ENCODE results near the gene ADRM1. TPM values are rescaled to one million over a fixed set of nuclear protein-coding genes. Genes with fewer than 3 reads are reported as not detected.

The ADRM1 gene
- total and polyA plus RNA-seq, 7 donors, result 61.3 to 130 (median 102) TPM

DNA sequence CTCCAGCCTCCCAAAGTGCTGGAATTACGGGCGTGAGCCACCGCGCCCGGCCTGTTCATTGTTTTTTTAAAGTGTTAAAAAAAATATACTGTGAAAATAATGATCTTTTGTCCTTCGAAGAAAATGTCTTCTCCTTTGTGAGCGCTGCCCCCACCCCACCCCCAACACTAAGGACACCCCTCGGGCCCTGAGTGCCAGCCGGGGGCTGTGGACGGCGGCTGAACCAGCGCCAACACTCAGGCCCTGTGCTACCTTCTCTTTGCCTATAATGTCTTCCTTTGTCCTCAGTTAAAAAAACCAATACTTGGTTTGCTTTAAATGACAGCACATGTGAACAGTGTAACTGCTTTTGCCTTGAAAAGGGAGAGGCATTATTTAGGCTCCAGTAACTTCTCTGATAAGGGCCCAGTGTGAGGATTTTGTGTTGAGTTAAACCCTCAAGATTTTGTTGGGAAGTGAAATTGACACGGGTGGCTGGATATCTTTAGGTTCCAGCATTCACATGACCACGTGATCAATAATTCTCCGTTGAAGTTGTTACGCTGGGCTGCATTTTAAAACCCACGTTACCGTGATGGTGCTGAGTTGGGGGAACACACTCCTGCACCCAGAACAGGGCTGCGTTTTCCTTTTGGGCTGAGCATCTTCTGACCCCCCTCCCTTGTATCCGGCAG lies 9.5 kb upstream of the ADRM1 start:
- 88 to 92% methylated on average over 20 of the region's 20 CpGs for WGBS, 2 donors
- intact Hi-C loops (cut with DNase I), result no loop called here
- no peak for DNase-seq

DNA sequence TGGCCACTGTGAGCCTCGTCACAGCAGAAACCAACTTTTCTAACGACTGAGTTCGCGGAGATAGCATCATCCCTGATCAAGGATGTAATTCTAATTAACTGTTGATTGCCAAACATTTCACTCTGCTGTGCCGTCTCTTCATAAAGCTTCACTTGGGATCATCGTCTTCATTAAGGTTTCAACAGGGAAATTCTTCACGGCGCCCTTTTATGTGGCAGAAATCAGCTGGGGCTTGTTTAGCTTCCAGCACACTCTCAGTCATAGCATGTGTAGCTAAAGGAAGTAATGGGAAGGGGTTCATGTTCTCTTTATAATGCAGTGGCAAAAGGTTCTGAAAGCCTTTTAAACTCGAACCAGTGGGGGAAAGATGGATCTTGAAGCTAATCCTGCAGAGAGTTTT lies 8.9 kb upstream of the ADRM1 start:
- peaks cover 9 to 71% (median 43%) of the 10 kb centered on the region in 4 donors for H3K36me3 ChIP-seq
- 90 to 91% methylated on average over 9 of the region's 9 CpGs for WGBS, 2 donors

More for the DNA sequence above, 9.5 kb upstream of the ADRM1 start:
- Histone ChIP-seq H3K27me3 (no peaks in the 10 kb centered on the region), H3K36me3 (peaks cover 9 to 73% (median 44%) of the 10 kb centered on the region in 4 donors), H3K4me3 (no peak overlapping the region), H3K4me1 (no peaks in the 10 kb centered on the region), H3K9me3 (no peaks in the 10 kb centered on the region), H3K27ac (no peak overlapping the region)
- TF ChIP-seq EP300 (IDR thresholded peaks at IDR 0.05), result no peak
- TF ChIP-seq POLR2A (IDR thresholded peaks at IDR 0.05), result no peak
- TF ChIP-seq CTCF (IDR thresholded peaks at IDR 0.05), result no peak
- no peak for TF ChIP-seq POLR2AphosphoS5 (IDR thresholded peaks at IDR 0.05)

GRCh38 chr20:62294516-62294915 lies 8.3 kb upstream of the ADRM1 start:
- TF ChIP-seq EP300 (IDR thresholded peaks at IDR 0.05) (no peak), POLR2AphosphoS5 (IDR thresholded peaks at IDR 0.05) (no peak), POLR2A (IDR thresholded peaks at IDR 0.05) (no peak), CTCF (IDR thresholded peaks at IDR 0.05) (no peak)
- intact Hi-C loops (cut with DNase I), result no loop called here
- Histone ChIP-seq H3K27me3 (no peaks in the 10 kb centered on the region), H3K9me3 (no peaks in the 10 kb centered on the region), H3K27ac (no peak overlapping the region), H3K4me1 (no peaks in the 10 kb centered on the region), H3K4me3 (no peak overlapping the region), H3K36me3 (peaks cover 9 to 66% (median 38%) of the 10 kb centered on the region in 4 donors)
- WGBS, 2 donors, result 93 to 95% methylated on average over 17 of the region's 17 CpGs
- DNase-seq, result no peak

More for the DNA sequence above, 8.9 kb upstream of the ADRM1 start:
- DNase-seq, result no peak
- no peak overlapping the region for H3K27ac ChIP-seq
- no peaks in the 10 kb centered on the region for H3K4me1 ChIP-seq
- no peaks in the 10 kb centered on the region for H3K27me3 ChIP-seq
- H3K9me3 ChIP-seq, result no peaks in the 10 kb centered on the region
- intact Hi-C loops (cut with DNase I), result no loop called here
- no peak for TF ChIP-seq EP300 (IDR thresholded peaks at IDR 0.05)
- TF ChIP-seq POLR2AphosphoS5 (IDR thresholded peaks at IDR 0.05), result no peak
- H3K4me3 ChIP-seq, result no peak overlapping the region

DNA sequence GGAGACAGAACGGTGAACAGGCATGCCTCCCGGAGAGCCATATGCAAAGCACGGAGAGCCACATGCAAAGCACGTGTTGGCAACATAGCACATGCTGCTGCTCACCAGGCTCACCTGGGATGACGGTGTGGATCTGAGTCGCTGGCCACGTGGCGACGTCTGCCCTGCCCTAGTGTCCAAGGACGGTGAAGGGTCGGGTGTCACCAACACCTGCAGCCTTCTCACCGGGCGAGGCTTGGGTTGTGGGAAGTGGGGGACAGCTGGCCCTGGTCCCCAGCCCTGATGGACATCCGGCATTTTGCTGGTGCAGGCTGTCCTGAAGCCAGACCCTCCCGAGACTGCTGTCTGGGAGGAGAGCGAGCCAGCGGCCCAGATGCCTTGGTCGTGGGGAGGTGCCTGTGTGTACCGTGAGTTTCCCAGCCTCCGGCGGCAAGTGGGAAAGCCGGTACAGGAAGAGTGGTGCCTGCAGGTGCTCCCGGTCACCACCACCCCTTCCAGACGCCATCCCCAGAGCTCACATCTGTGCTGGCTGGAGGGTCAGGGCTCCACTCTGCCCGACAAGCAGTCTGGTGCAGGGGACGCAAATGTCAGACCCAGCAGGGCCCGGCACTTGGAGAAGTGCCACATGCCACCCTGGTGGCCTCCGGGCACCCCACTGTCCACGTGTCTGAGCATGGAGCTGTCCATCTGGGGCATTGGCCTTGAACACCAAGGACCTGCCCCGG lies 5.9 kb upstream of the ADRM1 start:
- intact Hi-C loops (cut with DNase I), result no loop called here
- TF ChIP-seq POLR2AphosphoS5 (IDR thresholded peaks at IDR 0.05) (no peak), EP300 (IDR thresholded peaks at IDR 0.05) (no peak), POLR2A (IDR thresholded peaks at IDR 0.05) (no peak), CTCF (IDR thresholded peaks at IDR 0.05) (no peak)
- Histone ChIP-seq H3K36me3 (peaks cover 3 to 44% (median 21%) of the 10 kb centered on the region in 4 donors), H3K9me3 (no peaks in the 10 kb centered on the region), H3K27ac (no peak overlapping the region), H3K27me3 (no peaks in the 10 kb centered on the region), H3K4me1 (peaks cover 0 to under 1% (median 0%) of the 10 kb centered on the region in 4 donors), H3K4me3 (no peak overlapping the region)
- WGBS, 2 donors, result 87 to 92% methylated on average over 30 of the region's 30 CpGs
- DNase-seq, result no peak

GRCh38 chr20:62297449-62298227 lies 5.2 kb upstream of the ADRM1 start:
- no peak for TF ChIP-seq EP300 (IDR thresholded peaks at IDR 0.05)
- TF ChIP-seq POLR2A (IDR thresholded peaks at IDR 0.05), result no peak
- TF ChIP-seq POLR2AphosphoS5 (IDR thresholded peaks at IDR 0.05), result no peak
- no peak for TF ChIP-seq CTCF (IDR thresholded peaks at IDR 0.05)
- 80 to 89% methylated on average over 29 of the region's 29 CpGs for WGBS, 2 donors
- Histone ChIP-seq H3K27me3 (no peaks in the 10 kb centered on the region), H3K27ac (no peak overlapping the region), H3K36me3 (peaks cover 3 to 38% (median 16%) of the 10 kb centered on the region in 4 donors), H3K4me1 (peaks cover 0 to 5% (median 3%) of the 10 kb centered on the region in 4 donors), H3K4me3 (no peak overlapping the region), H3K9me3 (no peaks in the 10 kb centered on the region)
- intact Hi-C loops (cut with DNase I), result no loop called here
- no peak for DNase-seq

Measured in sigmoid colon (tissue), 7 donors.